ENCODE data around the gene RHBDL1.

Gene RHBDL1

GRCh38 chr16:672851-673250, 2.6 kb upstream of the RHBDL1 start:
- TF ChIP-seq FOXP2 (optimal IDR thresholded peaks at IDR 0.05; ENCODE audit: borderline replicate concordance, extremely low read depth, extremely low read length, insufficient read depth) (no peak), TAF1 (IDR thresholded peaks at IDR 0.05; ENCODE audit: borderline replicate concordance, insufficient read depth, low read length) (no peak), POLR2AphosphoS5 (IDR thresholded peaks at IDR 0.05; ENCODE audit: low read depth, low read length) (no peak), SIN3A (IDR thresholded peaks at IDR 0.05; ENCODE audit: borderline replicate concordance, insufficient read depth, low read length) (no peak)
- TF ChIP-seq, protein P1, sequence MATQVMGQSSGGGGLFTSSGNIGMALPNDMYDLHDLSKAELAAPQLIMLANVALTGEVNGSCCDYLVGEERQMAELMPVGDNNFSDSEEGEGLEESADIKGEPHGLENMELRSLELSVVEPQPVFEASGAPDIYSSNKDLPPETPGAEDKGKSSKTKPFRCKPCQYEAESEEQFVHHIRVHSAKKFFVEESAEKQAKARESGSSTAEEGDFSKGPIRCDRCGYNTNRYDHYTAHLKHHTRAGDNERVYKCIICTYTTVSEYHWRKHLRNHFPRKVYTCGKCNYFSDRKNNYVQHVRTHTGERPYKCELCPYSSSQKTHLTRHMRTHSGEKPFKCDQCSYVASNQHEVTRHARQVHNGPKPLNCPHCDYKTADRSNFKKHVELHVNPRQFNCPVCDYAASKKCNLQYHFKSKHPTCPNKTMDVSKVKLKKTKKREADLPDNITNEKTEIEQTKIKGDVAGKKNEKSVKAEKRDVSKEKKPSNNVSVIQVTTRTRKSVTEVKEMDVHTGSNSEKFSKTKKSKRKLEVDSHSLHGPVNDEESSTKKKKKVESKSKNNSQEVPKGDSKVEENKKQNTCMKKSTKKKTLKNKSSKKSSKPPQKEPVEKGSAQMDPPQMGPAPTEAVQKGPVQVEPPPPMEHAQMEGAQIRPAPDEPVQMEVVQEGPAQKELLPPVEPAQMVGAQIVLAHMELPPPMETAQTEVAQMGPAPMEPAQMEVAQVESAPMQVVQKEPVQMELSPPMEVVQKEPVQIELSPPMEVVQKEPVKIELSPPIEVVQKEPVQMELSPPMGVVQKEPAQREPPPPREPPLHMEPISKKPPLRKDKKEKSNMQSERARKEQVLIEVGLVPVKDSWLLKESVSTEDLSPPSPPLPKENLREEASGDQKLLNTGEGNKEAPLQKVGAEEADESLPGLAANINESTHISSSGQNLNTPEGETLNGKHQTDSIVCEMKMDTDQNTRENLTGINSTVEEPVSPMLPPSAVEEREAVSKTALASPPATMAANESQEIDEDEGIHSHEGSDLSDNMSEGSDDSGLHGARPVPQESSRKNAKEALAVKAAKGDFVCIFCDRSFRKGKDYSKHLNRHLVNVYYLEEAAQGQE (IDR thresholded peaks at IDR 0.05; ENCODE audit: insufficient read depth in 1 of 2, low read depth in 2 of 2, low read length in 2 of 2): no peak

GRCh38 chr16:673399-673991, 2.0 kb upstream of the RHBDL1 start:
- TF ChIP-seq SIN3A (IDR thresholded peaks at IDR 0.05; ENCODE audit: borderline replicate concordance, insufficient read depth, low read length): no peak

- no peak for TF ChIP-seq FOXP2 (optimal IDR thresholded peaks at IDR 0.05; ENCODE audit: borderline replicate concordance, extremely low read depth, extremely low read length, insufficient read depth)
- no peak for TF ChIP-seq TAF1 (IDR thresholded peaks at IDR 0.05; ENCODE audit: borderline replicate concordance, insufficient read depth, low read length)
- TF ChIP-seq, protein P1 (IDR thresholded peaks at IDR 0.05; ENCODE audit: insufficient read depth in 1 of 2, low read depth in 2 of 2, low read length in 2 of 2): no peak
- TF ChIP-seq POLR2AphosphoS5 (IDR thresholded peaks at IDR 0.05; ENCODE audit: low read depth, low read length): no peak
- no peak for TF ChIP-seq SIN3A (IDR thresholded peaks at IDR 0.05; ENCODE audit: borderline replicate concordance, insufficient read depth, low read length)
Measured at GRCh38 chr16:674214-674881, 1.1 kb upstream of the RHBDL1 start.

GRCh38 chr16:675884-676564, 553 bp downstream of the RHBDL1 start:
- no peak for TF ChIP-seq FOXP2 (optimal IDR thresholded peaks at IDR 0.05; ENCODE audit: borderline replicate concordance, extremely low read depth, extremely low read length, insufficient read depth)
- no peak for TF ChIP-seq SIN3A (IDR thresholded peaks at IDR 0.05; ENCODE audit: borderline replicate concordance, insufficient read depth, low read length)
- TF ChIP-seq, protein P1 (IDR thresholded peaks at IDR 0.05; ENCODE audit: insufficient read depth in 1 of 2, low read depth in 2 of 2, low read length in 2 of 2): no peak
- TF ChIP-seq TAF1 (IDR thresholded peaks at IDR 0.05; ENCODE audit: borderline replicate concordance, insufficient read depth, low read length): no peak
- TF ChIP-seq POLR2AphosphoS5 (IDR thresholded peaks at IDR 0.05; ENCODE audit: low read depth, low read length): no peak

DNA sequence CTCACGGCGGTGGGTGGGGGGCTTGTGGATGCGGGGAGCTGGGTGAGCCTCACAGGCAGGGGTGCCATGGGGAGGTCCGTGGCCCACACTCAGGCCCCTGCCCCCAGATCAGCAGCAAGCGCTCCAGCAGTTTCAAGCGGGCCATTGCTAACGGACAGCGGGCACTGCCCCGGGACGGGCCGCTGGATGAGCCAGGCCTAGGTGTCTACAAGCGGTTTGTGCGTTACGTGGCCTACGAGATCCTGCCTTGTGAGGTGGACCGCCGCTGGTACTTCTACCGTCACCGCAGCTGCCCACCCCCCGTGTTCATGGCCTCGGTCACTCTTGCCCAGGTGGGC, 1.1 kb downstream of the RHBDL1 start:
- TF ChIP-seq TAF1 (IDR thresholded peaks at IDR 0.05; ENCODE audit: borderline replicate concordance, insufficient read depth, low read length): no peak
- no peak for TF ChIP-seq SIN3A (IDR thresholded peaks at IDR 0.05; ENCODE audit: borderline replicate concordance, insufficient read depth, low read length)
- TF ChIP-seq FOXP2 (optimal IDR thresholded peaks at IDR 0.05; ENCODE audit: borderline replicate concordance, extremely low read depth, extremely low read length, insufficient read depth): no peak
- TF ChIP-seq, protein P1 (IDR thresholded peaks at IDR 0.05; ENCODE audit: insufficient read depth in 1 of 2, low read depth in 2 of 2, low read length in 2 of 2): no peak
- no peak for TF ChIP-seq POLR2AphosphoS5 (IDR thresholded peaks at IDR 0.05; ENCODE audit: low read depth, low read length)

Data from PFSK-1 (cell line).